HG02981 (cell line): ENCODE results near the gene CHL1.

Source experiments
- ATAC-seq: cut with Tn5 transposase; IDR thresholded peaks from one replicate; pipeline ENCODE4 v1.9.1; 2021; ENCODE audit warnings: mild to moderate bottlenecking, moderate library complexity; ENCODE audit not compliant: unreplicated experiment

The CHL1 gene

GRCh38 chr3:196311-197148 is at the start of gene CHL1:
Gene CHL1 (plus strand): TSS chr3:196763. CDS start chr3:319777, 123,014 bp downstream.
- ATAC-seq = no peak

DNA sequence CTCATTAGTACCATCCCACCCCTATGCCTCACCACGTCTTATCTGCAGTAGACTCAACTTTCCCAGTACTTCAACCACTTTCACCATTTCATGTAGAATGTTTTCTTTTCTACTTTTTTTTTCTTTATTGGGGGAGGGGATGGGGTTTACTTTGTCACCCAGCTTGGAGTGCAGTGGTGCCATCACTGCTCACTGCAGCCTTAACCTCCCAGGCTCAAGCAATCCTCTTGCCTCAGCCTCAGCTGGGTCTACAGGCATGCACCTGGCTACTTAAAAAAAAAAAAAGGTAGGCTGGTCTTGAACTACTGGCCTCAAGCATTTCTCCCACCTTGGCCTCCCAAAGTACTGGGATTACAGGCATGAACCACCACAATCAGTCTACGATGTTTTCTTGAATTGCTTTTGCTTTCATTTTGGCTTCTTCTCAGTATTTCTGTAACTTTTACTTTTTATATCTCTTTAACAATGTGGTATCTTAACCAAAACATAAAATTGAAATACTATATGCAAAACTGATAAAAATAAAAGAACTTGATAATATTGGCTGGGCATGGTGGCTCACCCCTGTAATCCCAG is 44.9 kb upstream of the CHL1 start:
- ATAC-seq = no peak

DNA sequence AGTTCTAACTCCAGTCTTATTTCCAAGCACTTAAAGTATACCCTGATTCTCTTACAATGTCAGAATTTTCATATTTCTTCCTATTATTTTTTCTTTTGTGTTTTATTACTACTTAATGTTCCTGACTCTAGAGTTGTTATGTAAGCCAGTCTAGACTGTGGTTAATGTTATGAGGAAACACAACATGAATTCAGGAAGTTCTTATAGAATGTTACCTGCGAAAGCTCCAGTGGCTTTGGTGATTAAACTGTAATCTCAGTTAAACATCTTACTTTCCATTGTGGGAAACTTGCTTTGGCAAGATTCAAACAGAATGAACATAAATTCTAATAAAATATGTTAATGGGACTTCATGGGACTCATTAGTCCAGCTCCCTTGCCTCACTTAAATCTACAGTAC is 36.6 kb upstream of the CHL1 start:
- ATAC-seq = no peak

- no peak for ATAC-seq
These were observed 30.5 kb upstream of the CHL1 start for GRCh38 chr3:166071-166470.

- no peak for ATAC-seq
These were observed 29.8 kb upstream of the CHL1 start for GRCh38 chr3:166799-167198.

GRCh38 chr3:173886-174285 is 22.7 kb upstream of the CHL1 start:
- peak; percentile 87 for ATAC-seq

- ATAC-seq = no peak
These were observed 11.6 kb upstream of the CHL1 start for GRCh38 chr3:184976-185375.

GRCh38 chr3:192215-192929 is 4.2 kb upstream of the CHL1 start:
- ATAC-seq = peak; percentile 69

GRCh38 chr3:194001-194400 is 2.6 kb upstream of the CHL1 start:
- no peak for ATAC-seq

GRCh38 chr3:194421-194820 is 2.1 kb upstream of the CHL1 start:
- ATAC-seq = no peak

DNA sequence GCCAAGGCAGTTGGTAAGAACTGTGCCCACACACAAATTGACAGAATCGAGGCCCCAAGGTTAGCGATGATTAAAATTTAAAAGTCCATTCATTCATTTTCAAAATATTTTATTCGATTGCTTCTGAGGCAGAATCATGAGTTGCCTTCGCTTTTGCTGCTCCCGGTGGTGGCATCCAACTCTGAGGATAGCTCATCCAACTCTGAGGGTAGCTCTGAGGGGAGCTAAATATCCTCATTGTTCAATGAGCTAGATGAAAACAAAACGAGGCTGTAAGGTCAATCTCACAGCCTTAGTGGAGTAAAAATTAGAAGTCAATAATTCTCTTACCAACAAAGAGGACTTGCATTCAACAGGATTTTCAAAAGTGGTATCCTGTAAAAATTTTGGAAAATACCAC is 897 bp upstream of the CHL1 start:
- ATAC-seq = no peak

DNA sequence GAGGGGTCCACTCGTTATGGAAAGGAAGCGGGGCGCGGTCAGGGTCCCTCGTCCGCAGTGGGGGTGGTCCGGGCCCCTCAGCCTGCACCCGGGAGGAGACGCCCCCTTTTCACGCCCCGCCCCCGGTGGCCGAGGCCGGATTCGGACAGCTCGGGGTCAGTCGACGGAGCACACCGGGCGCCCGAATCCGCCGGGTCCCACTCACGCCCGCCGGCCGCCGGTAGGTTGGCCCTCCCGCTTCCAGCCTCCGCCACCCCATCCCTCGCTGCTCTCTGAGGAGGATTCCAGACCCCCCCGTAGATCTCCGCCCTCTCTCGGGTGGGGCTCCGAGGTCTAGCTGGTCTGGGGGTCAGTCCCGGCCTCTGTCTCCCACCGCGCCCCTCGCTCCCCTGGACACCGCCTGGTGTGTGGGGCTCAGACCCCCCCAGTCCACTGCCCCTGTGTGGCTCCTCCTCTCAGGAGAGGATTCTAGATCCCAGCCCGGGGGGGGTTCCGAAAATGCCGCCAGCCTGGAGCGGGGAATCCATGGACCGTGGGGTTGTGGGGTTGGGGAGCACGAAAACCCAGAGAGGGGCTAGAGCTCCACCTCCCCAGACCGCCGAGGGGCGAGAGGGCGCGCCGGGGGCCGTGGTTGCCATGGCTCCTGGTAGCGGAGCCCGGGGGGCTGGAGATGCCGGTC is 725 bp downstream of the CHL1 start:
- ATAC-seq = no peak

- ATAC-seq = no peak
These were observed 1.4 kb downstream of the CHL1 start for GRCh38 chr3:197828-198491.

DNA sequence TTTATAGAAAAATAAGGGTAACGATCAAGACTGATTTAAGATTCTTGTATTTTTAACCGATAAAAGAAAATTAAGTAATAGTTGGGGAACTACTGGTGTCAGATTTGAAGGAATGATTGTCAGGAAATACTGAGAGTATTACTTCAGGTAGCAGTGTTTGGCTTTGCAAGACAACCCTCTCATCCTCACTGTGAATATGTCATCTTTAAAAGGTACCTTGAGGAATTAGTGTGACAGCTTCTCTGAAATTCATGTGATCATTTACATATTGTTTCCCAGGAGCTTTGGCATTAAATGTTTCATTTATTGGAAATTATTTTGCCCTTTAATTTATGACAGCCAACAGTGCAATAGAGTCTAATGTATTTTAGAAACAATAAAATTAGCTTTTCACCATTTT is 3.3 kb downstream of the CHL1 start:
- no peak for ATAC-seq

DNA sequence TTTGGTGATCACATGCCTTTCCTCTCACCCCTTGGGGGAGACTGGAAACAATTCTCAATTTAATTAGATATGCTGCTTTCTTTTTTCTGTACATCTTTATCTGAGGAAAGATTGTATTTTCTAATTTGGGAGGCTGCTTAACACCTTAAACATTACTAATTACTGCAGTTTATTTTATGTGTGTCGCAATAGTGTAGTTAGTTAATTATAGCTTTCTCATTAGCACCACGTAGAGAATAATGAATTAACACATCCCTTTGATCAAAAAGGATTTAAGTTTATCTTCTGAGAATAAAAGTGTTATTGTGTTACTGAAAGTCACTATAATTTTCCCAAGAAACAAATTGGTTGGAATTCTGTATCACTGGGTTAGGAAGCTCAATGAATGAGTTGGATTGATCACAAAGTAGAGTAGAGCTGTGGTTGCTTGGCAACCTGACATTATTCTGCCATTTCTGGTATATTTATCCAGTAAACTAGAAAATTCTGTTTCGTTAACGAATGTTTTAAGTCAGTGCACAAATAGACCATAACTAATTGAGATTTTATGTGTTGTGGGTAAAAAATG is 4.3 kb downstream of the CHL1 start:
- no peak for ATAC-seq

DNA sequence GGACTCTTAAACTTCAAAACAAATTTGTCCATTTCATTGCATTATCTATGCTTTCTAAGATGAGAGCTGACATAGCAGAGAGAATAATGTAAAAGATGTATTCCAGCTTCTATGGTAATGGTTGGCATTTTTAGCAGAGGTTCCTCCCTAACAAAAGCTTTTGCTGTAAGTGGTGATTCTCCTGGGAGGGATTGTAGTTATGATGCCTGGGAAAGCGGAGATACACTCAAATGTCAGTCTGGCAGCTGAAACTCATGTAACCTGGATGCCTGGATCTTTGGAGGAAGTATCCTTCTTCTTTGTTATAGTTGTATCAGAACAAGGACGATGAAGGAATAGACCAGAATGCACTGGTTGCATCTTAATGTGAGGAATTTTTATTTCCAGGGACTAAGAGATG is 7.5 kb downstream of the CHL1 start:
- no peak for ATAC-seq

DNA sequence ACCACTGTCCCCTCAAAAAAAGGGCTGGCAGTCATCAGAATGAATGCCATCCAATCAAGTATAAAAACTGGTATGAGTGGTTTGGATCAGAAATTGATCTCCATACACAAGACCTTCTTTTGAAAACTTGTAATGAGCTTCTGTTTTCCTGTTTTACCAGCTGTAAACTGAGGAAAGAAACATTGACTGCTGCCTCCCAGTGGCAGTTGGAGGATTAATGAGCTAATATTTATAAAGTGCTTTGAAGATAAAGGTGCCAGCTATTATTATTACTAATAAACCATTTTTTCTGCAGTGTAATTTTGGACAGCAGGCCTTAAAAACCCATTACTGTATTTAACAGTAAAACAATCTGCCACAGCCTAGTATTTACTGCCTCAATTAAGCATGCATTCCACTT is 11.4 kb downstream of the CHL1 start:
- ATAC-seq = no peak

- ATAC-seq = no peak
These were observed 14.1 kb downstream of the CHL1 start for GRCh38 chr3:210669-211068.

DNA sequence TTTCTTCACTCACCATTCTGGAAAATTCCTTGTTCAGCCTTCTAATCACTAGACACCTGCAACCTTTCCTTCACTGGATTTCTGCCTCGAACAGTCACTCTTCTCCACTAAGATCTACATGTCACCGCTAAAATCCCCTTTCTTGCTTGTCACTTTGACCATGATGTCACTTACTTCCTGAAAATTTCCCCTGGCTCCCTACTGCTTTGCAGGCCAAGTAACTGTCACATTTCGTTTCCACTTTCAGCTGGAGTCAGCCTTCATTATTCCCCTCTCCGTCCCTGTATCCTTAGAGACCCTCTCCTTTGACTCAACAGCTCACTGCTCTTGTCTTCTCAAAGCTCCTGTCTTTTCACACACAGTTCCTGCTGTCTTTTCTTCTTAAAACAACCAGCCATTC is 15.9 kb downstream of the CHL1 start:
- ATAC-seq = peak; percentile 89

GRCh38 chr3:217099-217813 is 20.7 kb downstream of the CHL1 start:
- ATAC-seq = no peak
